SH-SY5Y (cell line): ENCODE results near the gene PPP1R16B.

ENCODE experiments used
- GATA2 ChIP-seq: IDR thresholded peaks from 2 replicates; pipeline ENCODE4 v1.6.1; 2011; ENCODE audit warnings: mild to moderate bottlenecking, low read depth, low read length
- GATA3 ChIP-seq: IDR thresholded peaks from 2 replicates; pipeline ENCODE4 v1.6.1; 2011; ENCODE audit warnings: low read depth, mild to moderate bottlenecking, low read length, moderate library complexity

DNA sequence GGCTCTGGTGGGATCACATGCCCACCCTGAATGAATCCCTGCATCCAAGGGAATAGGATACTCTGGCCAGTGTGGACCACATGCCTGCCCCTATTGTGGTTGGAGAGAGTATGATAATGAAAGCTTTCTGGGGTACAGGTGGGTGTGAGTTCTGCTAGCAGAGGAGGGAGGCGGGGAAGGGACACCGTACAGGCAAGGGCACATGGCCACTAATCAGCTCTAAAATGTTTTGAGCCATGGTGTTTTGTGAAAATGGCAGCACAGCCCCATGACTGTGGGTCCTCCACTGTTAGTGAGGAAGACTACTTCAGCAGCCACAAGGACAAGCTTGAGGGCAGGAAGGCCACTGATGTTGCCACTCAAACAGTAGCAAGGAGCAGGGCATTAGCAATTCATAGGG, 144.8 kb downstream of the PPP1R16B start:
- TF ChIP-seq GATA2 (no peak), GATA3 (no peak)
